ENCODE results near the gene AKR1C1.
A peak's percentile ranks its signal among the peaks of the same experiment; 100 is the strongest.
"Not testable (repeated sequence)": the region's sequence is repeated elsewhere in the genome, so short reads cannot be mapped to it uniquely, and the experiment has no call there.

Gene AKR1C1

DNA sequence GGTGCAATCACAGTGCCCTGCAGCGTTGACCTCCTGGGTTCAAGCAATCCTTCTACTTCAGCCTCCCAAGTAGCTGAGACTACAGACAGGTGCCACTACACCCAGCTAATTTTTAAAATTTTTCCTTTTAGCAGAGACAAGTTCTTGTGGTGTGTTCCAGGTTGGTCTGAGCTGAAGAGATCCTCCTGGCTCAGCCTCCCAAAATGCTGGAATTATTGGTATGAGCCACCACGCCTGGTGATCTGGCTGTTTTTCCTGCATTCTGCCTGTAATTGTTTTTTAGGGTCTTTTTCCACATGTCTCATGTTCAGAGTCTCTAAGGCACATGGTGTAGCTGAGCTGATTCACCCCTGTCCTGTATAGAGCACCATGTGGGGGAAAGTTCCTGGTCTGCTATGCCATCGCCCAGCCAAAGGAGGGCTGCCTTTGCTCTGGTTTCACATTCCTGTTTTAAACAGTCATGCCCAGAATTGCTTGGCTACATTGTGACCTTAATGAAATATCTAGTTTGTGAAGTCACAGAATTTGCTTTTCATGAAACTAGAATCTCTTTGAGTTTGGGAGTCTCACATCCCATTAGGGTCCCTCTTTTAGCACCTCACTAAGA, 55.6 kb downstream of the AKR1C1 start:
- DNase-seq = peak; percentile 23

DNA sequence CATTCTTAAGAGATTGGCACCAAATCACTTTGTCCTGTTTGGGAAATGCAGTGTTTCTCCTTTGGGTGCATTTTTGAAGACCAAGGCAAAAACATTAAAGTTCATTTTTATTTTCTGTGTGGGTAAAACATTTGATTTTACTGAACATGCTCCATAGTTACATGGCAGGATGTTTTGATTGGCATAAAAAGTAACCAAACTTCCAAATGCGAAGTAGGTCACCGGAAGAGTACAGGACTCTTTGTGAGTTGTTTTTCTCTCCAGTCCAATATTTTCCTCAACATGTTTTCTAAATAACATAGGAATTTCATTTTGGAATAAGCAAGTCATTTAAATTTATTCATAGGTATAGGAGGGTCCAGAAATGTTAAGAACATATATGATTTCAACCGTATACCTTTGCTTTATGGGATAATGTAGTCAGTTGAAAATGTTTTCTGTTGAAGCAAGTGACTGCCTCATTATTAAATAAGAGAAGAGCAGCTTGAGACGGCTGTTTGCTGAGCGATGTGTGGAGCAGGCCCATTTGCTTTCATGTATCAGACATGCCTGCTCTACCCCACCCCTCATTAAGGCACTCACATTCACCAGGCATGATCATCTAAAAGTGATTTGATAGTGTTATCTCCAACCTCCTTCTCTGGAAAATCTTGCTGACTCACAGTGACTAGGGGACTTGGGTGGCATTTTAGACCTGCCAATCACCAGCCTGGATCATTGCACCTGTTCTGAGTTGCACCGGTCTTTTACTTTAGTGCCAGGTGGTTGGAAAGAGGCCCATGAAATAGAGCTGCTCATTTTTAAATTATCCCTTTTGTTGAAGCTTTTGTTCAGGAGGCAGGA, 56.8 kb downstream of the AKR1C1 start:
- DNase-seq = not testable (repeated sequence)

DNA sequence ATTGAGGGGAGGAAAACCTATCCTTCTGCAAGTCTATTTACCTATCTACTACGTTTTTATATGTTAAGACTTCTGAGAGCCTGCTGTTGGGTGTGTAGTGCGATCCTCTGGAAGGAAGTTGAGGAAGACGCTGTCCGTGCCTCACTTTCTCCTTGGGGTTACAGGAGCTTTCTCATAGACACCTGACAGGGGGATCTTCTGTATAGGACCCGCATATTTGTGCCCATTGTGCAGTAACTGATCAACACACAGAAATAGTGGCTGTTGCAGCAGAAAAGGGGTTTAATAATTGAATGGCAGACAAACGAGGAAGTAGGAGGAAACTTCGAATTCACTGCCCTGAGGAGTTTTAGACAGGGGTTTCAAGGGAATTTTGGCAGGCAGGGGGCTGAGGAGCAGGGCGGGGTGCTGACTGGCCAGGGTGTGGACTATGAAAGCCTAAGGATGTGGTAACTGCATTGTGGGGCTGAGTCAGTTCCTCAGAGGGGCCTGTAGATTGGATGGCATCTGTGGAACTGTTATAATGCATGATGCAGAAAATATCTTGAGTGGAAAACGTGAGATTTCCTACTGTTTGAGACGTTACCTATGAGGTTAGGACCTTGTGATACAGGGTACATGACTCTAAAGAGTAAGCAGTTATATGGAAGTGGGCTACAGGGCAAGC, 58.5 kb downstream of the AKR1C1 start:
- not testable (repeated sequence) for DNase-seq

DNA sequence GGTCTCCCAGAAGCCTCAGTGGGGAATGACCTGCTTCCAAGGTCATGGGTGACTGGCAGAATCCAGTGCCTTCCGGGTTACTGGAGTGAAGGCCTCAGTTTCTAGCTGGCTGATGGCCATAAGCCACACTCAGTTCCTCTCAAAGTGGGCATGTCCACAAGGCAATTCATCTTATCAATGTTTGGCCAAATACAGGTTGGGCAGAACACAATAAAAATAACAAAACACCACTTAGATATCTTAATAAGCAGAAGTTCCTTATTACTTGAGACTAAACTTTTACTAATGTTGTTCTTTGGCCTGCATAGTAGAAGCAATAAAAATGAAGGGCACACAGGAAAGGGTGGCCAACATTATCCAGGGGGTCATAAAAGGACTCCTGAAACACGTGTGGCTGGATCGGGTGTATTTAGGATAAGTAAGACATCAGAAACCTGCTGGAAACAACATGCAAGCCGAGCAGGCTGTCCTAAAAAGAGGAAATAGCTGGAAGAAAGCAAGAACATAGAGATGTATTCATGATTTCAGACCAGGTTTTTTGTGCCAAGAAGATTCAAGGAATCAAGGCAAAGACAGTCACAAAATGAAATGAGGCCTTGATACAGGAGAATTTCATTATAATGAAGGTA, 60.1 kb downstream of the AKR1C1 start:
- DNase-seq = no peak

DNA sequence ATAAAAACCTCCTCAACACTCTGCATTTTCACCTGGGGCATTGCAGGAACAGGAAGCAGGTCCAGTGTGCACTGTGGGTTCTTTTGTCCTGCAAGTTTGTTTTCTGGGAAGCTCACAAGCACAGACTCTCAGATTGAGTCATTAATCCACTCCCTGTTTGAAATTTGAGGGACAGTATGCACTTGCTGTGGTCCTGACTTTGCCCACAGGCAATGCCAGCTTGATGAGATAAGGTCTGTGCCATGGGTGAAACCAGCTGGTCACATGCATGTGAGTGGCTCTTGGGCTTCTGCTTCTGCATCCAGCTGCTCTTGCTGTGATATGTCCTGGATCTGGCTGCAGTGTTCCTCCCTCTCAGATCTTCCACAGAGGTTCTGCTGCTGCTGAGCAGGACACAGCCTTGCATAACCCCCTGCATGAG, 62.3 kb downstream of the AKR1C1 start:
- DNase-seq = not testable (repeated sequence)

DNA sequence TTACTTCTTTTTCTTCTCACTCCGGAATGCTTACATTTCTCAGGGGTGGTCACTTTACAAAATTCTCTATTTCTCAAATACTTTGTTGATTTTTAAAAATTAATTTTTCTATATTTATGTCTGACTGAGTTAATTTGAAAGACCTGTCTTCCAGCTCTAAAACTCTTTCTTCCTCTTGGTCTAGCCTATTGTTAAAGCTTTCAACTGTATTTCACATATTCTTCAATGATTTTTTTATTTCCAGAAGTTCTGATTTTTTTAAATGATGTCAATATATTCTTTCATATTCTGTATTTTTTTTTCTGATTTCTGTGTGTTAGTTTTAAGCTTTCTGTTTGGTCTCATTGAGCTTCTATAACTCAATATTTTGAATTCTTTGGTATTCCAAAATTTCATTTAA, 67.8 kb downstream of the AKR1C1 start:
- no peak for DNase-seq

DNA sequence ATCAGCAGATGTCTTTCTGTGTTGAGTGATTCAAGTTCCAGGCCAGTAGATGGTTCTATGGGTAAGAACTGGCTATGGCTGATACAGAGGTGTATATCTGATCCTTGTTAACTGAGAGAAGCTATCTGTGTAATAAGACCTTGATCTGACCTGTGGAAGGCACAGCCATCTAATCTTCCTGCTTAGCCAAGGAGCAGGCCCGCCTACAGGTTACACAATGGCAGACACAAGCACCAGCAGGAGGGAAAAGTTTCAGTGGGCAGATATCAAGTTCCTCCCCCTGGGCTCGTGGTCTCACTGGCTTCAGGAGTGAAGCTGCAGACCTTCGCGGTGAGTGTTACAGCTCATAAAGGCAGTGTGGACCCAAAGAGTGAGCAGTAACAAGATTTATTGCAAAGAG, 68.4 kb downstream of the AKR1C1 start:
- not testable (repeated sequence) for DNase-seq

DNA sequence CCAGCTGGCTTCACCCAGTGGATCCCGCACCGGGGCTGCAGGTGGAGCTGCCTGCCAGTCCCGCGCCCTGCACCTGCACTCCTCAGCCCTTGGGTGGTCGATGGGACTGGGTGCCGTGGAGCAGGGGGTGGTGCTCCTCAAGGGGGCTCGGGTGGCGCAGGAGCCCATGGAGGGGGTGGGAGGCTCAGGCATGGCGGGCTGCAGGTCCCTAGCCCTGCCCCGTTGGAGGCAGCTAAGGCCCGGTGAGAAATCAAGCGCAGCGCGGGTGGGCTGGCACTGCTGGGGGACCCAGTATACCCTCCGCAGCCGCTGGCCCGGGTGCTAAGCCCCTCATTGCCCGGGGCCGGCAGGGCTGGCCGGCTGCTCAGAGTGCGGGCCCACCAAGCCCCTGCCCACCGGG, 69.2 kb downstream of the AKR1C1 start:
- DNase-seq = not testable (repeated sequence)
